Endothelial cell of umbilical vein (primary cell): ENCODE measurements around the gene KRT6C. TPM values are rescaled to one million over a fixed set of nuclear protein-coding genes. Genes with fewer than 3 reads are reported as not detected.

ENCODE experiments used
- BruUV-seq: library from RNA; stranded (reverse); fragments of 400-500 nt; replicated peaks from 2 replicates; lab custom pipeline; 2021; lab: Mats Ljungman, UMichigan
- CTCF ChIA-PET: fragments of 300-600, 350-600 bp; sonication (Branson Sonifier 250); formaldehyde crosslinking; loops from one replicate; lab custom pipeline; 2021; ENCODE audit warnings: antibody characterized with exemption, inconsistent platforms; lab: Charles Lee
- POLR2A ChIA-PET: fragments of 300-600, 350-600 bp; sonication (Branson Sonifier 250); formaldehyde crosslinking; loops from one replicate; lab custom pipeline; 2021; ENCODE audit warnings: antibody characterized with exemption, inconsistent platforms; lab: Charles Lee
- DNase-seq: peaks from one replicate; pipeline ENCODE4 v3.0.0-alpha.2; 2011; ENCODE audit warnings: low read depth, low spot score
- FAIRE-seq: peaks from 2 replicates; lab custom pipeline; 2011; peaks lifted over from hg19 to GRCh38; lab: Jason Lieb, UNC
- H2AFZ ChIP-seq: 2 replicates; pipeline ENCODE4 v1.6.0; 2012; ENCODE audit warnings: low read depth, low read length, control low read depth, inconsistent platforms
- H3K27ac ChIP-seq: 2 replicates; pipeline ENCODE4 v1.5.1; 2011; ENCODE audit warnings: low read depth, mild to moderate bottlenecking, control low read depth, low read length, moderate library complexity; ENCODE audit not compliant: insufficient read depth
- H3K27me3 ChIP-seq, 2 experiments: 2 replicates each; pipeline versions ENCODE4 v1.6.0 to v1.6.1; 2011; ENCODE audit warnings: low read length in 2 of 2, mixed read lengths in 1 of 2; ENCODE audit not compliant: control insufficient read depth in 2 of 2, insufficient read depth in 2 of 2
- H3K36me3 ChIP-seq, 2 experiments: 2 replicates in 1 of 2; 3 replicates in 1 of 2; pipeline ENCODE4 v1.5.1; 2011; ENCODE audit warnings: low read length in 2 of 2, mild to moderate bottlenecking in 1 of 2, moderate library complexity in 1 of 2; ENCODE audit not compliant: control insufficient read depth in 2 of 2, insufficient read depth in 2 of 2; ENCODE audit errors: extremely low read depth in 1 of 2
- H3K4me1 ChIP-seq: 3 replicates; pipeline ENCODE4 v1.5.1; 2011; ENCODE audit warnings: mild to moderate bottlenecking, low read length; ENCODE audit not compliant: control insufficient read depth, insufficient read depth; ENCODE audit errors: extremely low read depth
- H3K4me2 ChIP-seq: 2 replicates; pipeline ENCODE4 v1.6.1; 2011; ENCODE audit warnings: low read length, control low read depth, mixed read lengths; ENCODE audit not compliant: insufficient read depth
- H3K4me3 ChIP-seq, 3 experiments: fragments of 200-600 bp in 1 of 3; sonication (generic), shearing (Covaris generic) in 1 of 3; replicated peaks in 1 of 3; 2 replicates each; pipeline ENCODE4 v1.5.1; 2011 to 2016; ENCODE audit warnings: control low read depth in 3 of 3, low read length in 3 of 3, mild to moderate bottlenecking in 2 of 3, inconsistent platforms in 1 of 3, low read depth in 1 of 3, moderate library complexity in 1 of 3; ENCODE audit not compliant: insufficient read depth in 1 of 3
- H3K79me2 ChIP-seq: 2 replicates; pipeline ENCODE4 v1.6.0; 2012; ENCODE audit warnings: low read length, inconsistent platforms; ENCODE audit not compliant: control insufficient read depth, insufficient read depth
- H3K9ac ChIP-seq: replicated peaks from 2 replicates; pipeline ENCODE3; 2011; ENCODE audit warnings: low read length, control low read depth; ENCODE audit not compliant: insufficient read depth; ENCODE audit errors: extremely low read depth
- H3K9me1 ChIP-seq: replicated peaks from 3 replicates; pipeline ENCODE4 v1.6.0; 2011; ENCODE audit warnings: mild to moderate bottlenecking, low read length; ENCODE audit not compliant: control insufficient read depth, insufficient read depth; ENCODE audit errors: extremely low read depth
- H3K9me3 ChIP-seq: replicated peaks from 2 replicates; pipeline ENCODE4 v1.5.1; 2012; ENCODE audit warnings: low read length, inconsistent platforms; ENCODE audit not compliant: control insufficient read depth, insufficient read depth
- H4K20me1 ChIP-seq: replicated peaks from 2 replicates; pipeline ENCODE3; 2011; ENCODE audit warnings: mild to moderate bottlenecking, low read length; ENCODE audit not compliant: control insufficient read depth, insufficient read depth; ENCODE audit errors: extremely low read depth
- EZH2 ChIP-seq: IDR thresholded peaks from 2 replicates; pipeline ENCODE4 v1.6.1; 2012; ENCODE audit warnings: borderline replicate concordance, low read depth, mild to moderate bottlenecking, moderate library complexity, low read length, inconsistent platforms; ENCODE audit not compliant: severe bottlenecking
- FOS ChIP-seq: IDR thresholded peaks from 2 replicates; pipeline ENCODE4 v1.6.1; 2011; ENCODE audit warnings: mild to moderate bottlenecking, low read length, moderate library complexity, borderline replicate concordance; ENCODE audit not compliant: insufficient read depth
- GATA2 ChIP-seq: IDR thresholded peaks from 2 replicates; pipeline ENCODE4 v1.7.0; 2011; ENCODE audit warnings: low read depth, mild to moderate bottlenecking, moderate library complexity, mixed read lengths, low read length; ENCODE audit not compliant: insufficient read length, insufficient read depth
- JUN ChIP-seq: IDR thresholded peaks from 2 replicates; pipeline ENCODE4 v1.6.1; 2011; ENCODE audit warnings: borderline replicate concordance, low read depth; ENCODE audit not compliant: insufficient read length, insufficient read depth
- MYC ChIP-seq: IDR thresholded peaks from one replicate; pipeline ENCODE4 v1.6.1; 2011; ENCODE audit warnings: mild to moderate bottlenecking, low read depth, low read length
- POLR2A ChIP-seq: IDR thresholded peaks from 2 replicates; pipeline ENCODE4 v1.6.1; 2012; ENCODE audit warnings: low read depth, mild to moderate bottlenecking, control low read depth, low read length
- POLR2AphosphoS5 ChIP-seq: IDR thresholded peaks from 2 replicates; pipeline ENCODE4 v1.6.1; 2012; ENCODE audit warnings: low read depth, mild to moderate bottlenecking, control low read depth, low read length, moderate library complexity; ENCODE audit not compliant: insufficient read depth
- dilution Hi-C: fragments of 300-500 bp; cut with MboI; formaldehyde crosslinking; loops from one replicate; pipeline ENCODE4 v1.15.0; 2019; ENCODE audit warnings: low sequenced_read_pairs; ENCODE audit not compliant: extremely low pct_ligation_motif_present
- intact Hi-C: fragments of 100-400 bp; cut with micrococcal nuclease; formaldehyde crosslinking; loops from one replicate; pipeline ENCODE4 v1.10.0; 2022
- polyA plus RNA-seq, 4 experiments: library from polyadenylated mRNA; depleted of rRNA in 3 of 4; stranded (reverse) in 3 of 4; unstranded in 1 of 4; fragments of >200 nt; gene quantifications; 2 replicates each; pipeline versions ENCODE4 v1.2.1 to v1.2.3, GENCODE V29; 2011 to 2012; ENCODE audit warnings: missing spikeins in 1 of 4
- total RNA-seq: library from RNA; stranded (reverse); gene quantifications from 2 replicates; pipeline ENCODE4 v1.2.3, GENCODE V29; 2021
- TF ChIP-seq, protein P1 (sequence below), 2 donors: IDR thresholded peaks; 1 replicate in 1 of 2; 2 replicates in 1 of 2; pipeline ENCODE4 v1.5.1; 2011; ENCODE audit warnings: low read length in 2 of 2, mild to moderate bottlenecking in 2 of 2, moderate library complexity in 2 of 2, control low read depth in 1 of 2, inconsistent platforms in 1 of 2, low read depth in 1 of 2; ENCODE audit not compliant: insufficient read depth in 1 of 2; ENCODE audit errors: extremely low read depth in 1 of 2
- TF ChIP-seq, protein P2 (sequence below): IDR thresholded peaks from 2 replicates; pipeline ENCODE4 v1.6.1; 2011; ENCODE audit not compliant: insufficient read depth, insufficient read length

Gene KRT6C
- total and polyA plus RNA-seq, 2 donors (not counting 3 experiments of a cell fraction or from before 2014, with no cell fraction given) = not detected

DNA sequence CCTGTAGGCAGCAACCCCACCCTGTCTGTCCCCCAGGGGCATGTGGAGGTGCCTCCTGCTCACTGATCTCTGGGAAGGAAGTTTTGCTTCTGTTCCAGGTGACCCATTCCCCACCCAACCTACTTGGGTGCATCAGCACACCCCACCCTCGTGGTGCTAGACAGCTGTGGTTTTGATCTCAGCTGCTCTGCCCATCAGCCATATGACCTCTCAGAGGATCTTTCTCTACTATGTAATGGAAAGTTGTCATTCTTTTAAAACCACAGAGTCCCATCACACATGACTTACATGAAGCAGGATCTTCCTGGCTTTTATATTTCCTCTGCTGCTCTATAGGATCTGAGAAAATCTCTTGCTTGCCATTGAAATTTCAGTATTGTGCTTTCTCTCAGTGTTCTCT lies 53.9 kb downstream of the KRT6C start:
- H3K79me2 ChIP-seq = no peaks in the 10 kb centered on the region
- H3K9me1 ChIP-seq = no peaks in the 10 kb centered on the region
- TF ChIP-seq, protein P1, sequence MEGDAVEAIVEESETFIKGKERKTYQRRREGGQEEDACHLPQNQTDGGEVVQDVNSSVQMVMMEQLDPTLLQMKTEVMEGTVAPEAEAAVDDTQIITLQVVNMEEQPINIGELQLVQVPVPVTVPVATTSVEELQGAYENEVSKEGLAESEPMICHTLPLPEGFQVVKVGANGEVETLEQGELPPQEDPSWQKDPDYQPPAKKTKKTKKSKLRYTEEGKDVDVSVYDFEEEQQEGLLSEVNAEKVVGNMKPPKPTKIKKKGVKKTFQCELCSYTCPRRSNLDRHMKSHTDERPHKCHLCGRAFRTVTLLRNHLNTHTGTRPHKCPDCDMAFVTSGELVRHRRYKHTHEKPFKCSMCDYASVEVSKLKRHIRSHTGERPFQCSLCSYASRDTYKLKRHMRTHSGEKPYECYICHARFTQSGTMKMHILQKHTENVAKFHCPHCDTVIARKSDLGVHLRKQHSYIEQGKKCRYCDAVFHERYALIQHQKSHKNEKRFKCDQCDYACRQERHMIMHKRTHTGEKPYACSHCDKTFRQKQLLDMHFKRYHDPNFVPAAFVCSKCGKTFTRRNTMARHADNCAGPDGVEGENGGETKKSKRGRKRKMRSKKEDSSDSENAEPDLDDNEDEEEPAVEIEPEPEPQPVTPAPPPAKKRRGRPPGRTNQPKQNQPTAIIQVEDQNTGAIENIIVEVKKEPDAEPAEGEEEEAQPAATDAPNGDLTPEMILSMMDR (IDR thresholded peaks at IDR 0.05; ENCODE audit: extremely low read depth in 1 of 2, insufficient read depth in 1 of 2, low read depth in 1 of 2, low read length in 2 of 2) = no peak
- TF ChIP-seq POLR2A (no peak), MYC (no peak), JUN (no peak), POLR2AphosphoS5 (no peak), EZH2 (no peak), FOS (no peak), GATA2 (no peak)
- TF ChIP-seq, protein P2, sequence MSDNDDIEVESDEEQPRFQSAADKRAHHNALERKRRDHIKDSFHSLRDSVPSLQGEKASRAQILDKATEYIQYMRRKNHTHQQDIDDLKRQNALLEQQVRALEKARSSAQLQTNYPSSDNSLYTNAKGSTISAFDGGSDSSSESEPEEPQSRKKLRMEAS = no peak
- H3K4me3 ChIP-seq = no peak overlapping the region
- no peaks in the 10 kb centered on the region for H3K36me3 ChIP-seq
- intact Hi-C loops (no loop called here), dilution Hi-C loops (no loop called here)
- peaks cover 6 to 14% of the 10 kb centered on the region in 2 experiments for H3K27me3 ChIP-seq
- H3K4me2 ChIP-seq = no peak overlapping the region
- no peaks in the 10 kb centered on the region for H4K20me1 ChIP-seq
- POLR2A ChIA-PET = no interaction called here
- H3K4me1 ChIP-seq = no peaks in the 10 kb centered on the region
- FAIRE-seq = no peak
- no peak overlapping the region for H3K27ac ChIP-seq
- no peak for DNase-seq
- H2AFZ ChIP-seq = no peak overlapping the region
- no TSS peak for BruUV-seq
- CTCF ChIA-PET = no interaction called here
- H3K9ac ChIP-seq = no peak overlapping the region
- no peaks in the 10 kb centered on the region for H3K9me3 ChIP-seq
